Fibroblast of skin of left quadriceps (primary cell): Measurements from ENCODE around the gene ZNF416.

Experiments
- DNase-seq, 2 experiments: peaks; one replicate each; pipeline ENCODE4 v3.0.0-alpha.2; 2013; ENCODE audit warnings: low read depth in 2 of 2

ZNF416 gene

GRCh38 chr19:57559008-57559403 is 19.7 kb downstream of the ZNF416 start:
- DNase-seq = no peak

GRCh38 chr19:57558525-57558924 is 20.2 kb downstream of the ZNF416 start:
- DNase-seq = no peak

DNA sequence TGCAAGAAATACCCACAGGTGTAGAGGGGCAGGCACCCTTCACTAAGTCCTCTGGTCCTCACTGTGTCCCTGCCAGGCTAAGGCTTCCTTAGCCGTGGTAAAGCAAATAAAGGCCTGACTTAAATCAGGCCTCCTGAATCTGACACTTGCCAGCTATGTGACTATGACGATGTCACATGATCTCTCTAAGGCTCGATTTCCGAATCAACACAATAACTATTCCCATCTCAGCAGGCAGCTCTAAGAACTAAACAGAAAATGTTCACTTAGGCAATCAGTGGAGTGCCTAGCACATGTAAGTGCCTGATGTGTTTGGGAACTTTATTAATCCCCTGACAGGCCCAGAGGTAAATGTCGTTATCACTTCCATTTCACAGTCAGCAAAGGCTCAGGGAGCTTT is 21.1 kb downstream of the ZNF416 start:
- no peak for DNase-seq

- DNase-seq = no peak
Observed at GRCh38 chr19:57552432-57552831, 26.3 kb downstream of the ZNF416 start.

DNA sequence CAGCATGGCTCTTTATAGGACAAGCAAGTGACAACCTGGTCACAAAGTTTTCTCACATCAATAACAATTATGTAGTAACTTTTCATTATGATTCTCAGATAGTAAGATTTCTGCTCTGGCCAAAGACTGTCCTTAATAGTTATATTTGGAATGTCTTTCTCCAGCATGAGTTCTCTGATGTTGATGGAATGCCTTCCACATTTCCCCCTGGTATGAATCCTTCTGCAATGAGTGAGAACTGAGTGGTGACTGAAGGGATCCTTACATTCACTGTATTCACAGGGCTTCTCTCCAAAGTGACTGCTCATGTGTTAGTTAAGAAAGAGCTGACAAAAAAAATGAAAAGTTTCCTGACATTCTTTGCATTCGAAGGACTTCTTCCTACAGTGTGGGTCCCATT is 32.2 kb downstream of the ZNF416 start:
- no peak for DNase-seq

- no peak for DNase-seq
Observed at GRCh38 chr19:57537953-57538547, 40.7 kb downstream of the ZNF416 start.

DNA sequence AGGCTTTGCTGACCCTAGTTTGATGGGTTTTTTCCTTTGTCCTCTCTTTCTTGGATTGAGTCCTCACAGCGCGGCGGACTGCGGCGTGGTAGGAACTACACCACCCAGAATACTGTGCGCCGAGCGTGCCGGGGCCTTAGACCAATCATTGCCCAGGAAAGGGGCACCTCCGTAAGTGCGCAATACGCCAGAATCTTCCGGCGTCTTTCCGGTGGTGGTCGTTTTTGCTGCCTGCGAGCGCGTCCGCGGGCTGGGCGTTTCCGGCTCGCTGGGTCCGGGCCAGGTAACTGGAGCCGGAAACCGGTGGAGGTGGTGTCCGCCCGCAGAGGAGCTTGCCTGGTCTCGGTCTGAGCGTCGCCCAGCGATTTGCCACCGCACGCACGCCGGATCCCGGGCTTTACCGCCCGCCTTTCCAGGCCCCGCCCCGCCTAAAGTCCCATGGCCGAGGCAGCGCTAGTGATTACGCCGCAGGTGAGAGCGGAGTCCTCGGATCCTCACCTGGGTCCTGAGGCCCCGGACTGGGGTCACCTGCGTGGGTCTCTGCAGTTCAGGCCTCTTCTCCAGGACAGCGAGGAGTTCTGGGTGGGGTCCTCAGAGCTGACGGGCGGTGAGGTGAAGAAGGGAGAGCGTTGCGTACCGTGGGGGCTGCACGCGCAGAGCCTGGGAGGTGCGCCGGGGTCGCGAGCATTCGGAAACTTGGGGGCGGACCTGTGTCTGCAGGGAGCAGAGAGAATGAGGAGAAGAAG is 51.4 kb downstream of the ZNF416 start, which contains the start of gene ZNF549:
TSS of gene ZNF549 (plus strand) at position 221 of the 746 bp plus-strand sequence. CDS start at position 439, 218 bp downstream.
- peak; percentile 77 to 78 for DNase-seq
